NCI-H774 (cell line): ENCODE data around the gene TPM3.
A peak's percentile ranks its signal among the peaks of the same experiment; 100 is the strongest.
"Not testable (repeated sequence)": the region's sequence is repeated elsewhere in the genome, so short reads cannot be mapped to it uniquely, and the experiment has no call there.

ENCODE experiments used
- DNase-seq: peaks from one replicate; lab custom pipeline; 2025; lab: John Stamatoyannopoulos, UW

TPM3 gene

GRCh38 chr1:154205778-154206177 lies 13.9 kb upstream of the TPM3 start:
- DNase-seq, result not testable (repeated sequence)

GRCh38 chr1:154199563-154199879 lies 7.6 kb upstream of the TPM3 start:
- DNase-seq, result no peak

GRCh38 chr1:154198756-154199562 lies 7.1 kb upstream of the TPM3 start:
- peak; percentile 33 for DNase-seq

- DNase-seq, result peak; percentile 54
Measured at GRCh38 chr1:154193821-154194220, 1.9 kb upstream of the TPM3 start.

- no peak for DNase-seq
Measured at GRCh38 chr1:154192476-154192875, 576 bp upstream of the TPM3 start.

GRCh38 chr1:154190550-154190949 lies 1.4 kb downstream of the TPM3 start:
- no peak for DNase-seq

GRCh38 chr1:154186852-154187501 lies 4.9 kb downstream of the TPM3 start:
- no peak for DNase-seq

GRCh38 chr1:154186177-154186576 lies 5.7 kb downstream of the TPM3 start:
- peak; percentile 56 for DNase-seq

- peak; percentile 99 for DNase-seq
Measured at GRCh38 chr1:154183046-154183915, 8.6 kb downstream of the TPM3 start.

GRCh38 chr1:154182344-154183045 lies 9.4 kb downstream of the TPM3 start:
- peak; percentile 61 for DNase-seq

- DNase-seq, result no peak
Measured at GRCh38 chr1:154181944-154182343, 10.0 kb downstream of the TPM3 start.

GRCh38 chr1:154179946-154180687 lies 11.8 kb downstream of the TPM3 start:
- DNase-seq, result no peak

GRCh38 chr1:154178911-154179811 lies 12.7 kb downstream of the TPM3 start:
- DNase-seq, result no peak

- DNase-seq, result no peak
Measured at GRCh38 chr1:154178013-154178412, 13.9 kb downstream of the TPM3 start.

- no peak for DNase-seq
Measured at GRCh38 chr1:154176337-154176736, 15.6 kb downstream of the TPM3 start.

GRCh38 chr1:154174654-154175053 lies 17.2 kb downstream of the TPM3 start:
- DNase-seq, result no peak

- DNase-seq, result no peak
Measured at GRCh38 chr1:154171880-154172279, 20.0 kb downstream of the TPM3 start.

- DNase-seq, result no peak
Measured at GRCh38 chr1:154171223-154171583, 20.7 kb downstream of the TPM3 start.

GRCh38 chr1:154170547-154171222 lies 21.2 kb downstream of the TPM3 start:
- DNase-seq, result no peak

- DNase-seq, result no peak
Measured at GRCh38 chr1:154167461-154167860, 24.4 kb downstream of the TPM3 start.
